ENCODE results near the gene ENPP1.

DNA sequence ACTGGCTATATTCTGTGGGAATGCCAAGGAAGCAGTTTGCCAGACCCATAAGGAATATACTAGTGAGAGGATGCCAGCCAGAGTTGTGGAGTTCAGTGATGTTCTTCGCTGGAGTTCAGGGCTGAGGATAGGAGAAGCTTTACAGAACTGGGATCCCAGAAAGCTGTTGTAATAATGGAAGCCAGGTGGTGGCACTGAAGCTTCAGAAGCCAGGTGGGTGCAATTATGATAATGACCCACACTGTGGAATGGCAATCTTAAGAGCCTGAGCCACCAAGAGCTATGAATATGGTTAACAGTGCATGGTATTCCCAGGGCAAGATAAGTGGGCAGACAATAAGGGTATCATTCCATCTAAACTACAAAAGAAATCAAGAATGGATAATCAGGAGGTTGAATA, 25.1 kb upstream of the ENPP1 start:
- TF ChIP-seq CTCF (IDR thresholded peaks at IDR 0.05) (peak; percentile 44 to 65 (median 52)), POLR2A (IDR thresholded peaks at IDR 0.05) (no peak)
